Skeletal muscle satellite cell (primary cell): ENCODE data around the gene NLGN1.

ENCODE experiments used
- H3K27me3 ChIP-seq: 2 replicates; pipeline ENCODE4 v1.7.0; 2013; ENCODE audit warnings: low read length; ENCODE audit not compliant: control insufficient read depth, insufficient read depth
- H3K36me3 ChIP-seq: 2 replicates; pipeline ENCODE4 v1.7.0; 2013; ENCODE audit warnings: mild to moderate bottlenecking, control low read depth, low read length; ENCODE audit not compliant: insufficient read depth
- H3K4me1 ChIP-seq: 2 replicates; pipeline ENCODE4 v1.7.0; 2013; ENCODE audit warnings: low read length; ENCODE audit not compliant: control insufficient read depth, insufficient read depth
- H3K4me2 ChIP-seq: 2 replicates; pipeline ENCODE4 v1.7.0; 2013; ENCODE audit warnings: mild to moderate bottlenecking, low read length
- H3K4me3 ChIP-seq: 2 replicates; pipeline ENCODE4 v1.7.0; 2013; ENCODE audit warnings: low read length
- H3K9ac ChIP-seq: 2 replicates; pipeline ENCODE4 v1.7.0; 2013; ENCODE audit warnings: mild to moderate bottlenecking, low read depth, low read length, moderate library complexity
- H3K9me3 ChIP-seq: replicated peaks from 2 replicates; pipeline ENCODE4 v1.7.0; 2013; ENCODE audit warnings: mild to moderate bottlenecking, control low read depth, low read length

NLGN1 gene

GRCh38 chr3:173954647-173955046 lies 557.1 kb downstream of the NLGN1 start:
- Histone ChIP-seq H3K36me3 (no peaks in the 10 kb centered on the region), H3K4me3 (no peak overlapping the region), H3K4me2 (no peak overlapping the region), H3K9me3 (no peaks in the 10 kb centered on the region), H3K4me1 (no peaks in the 10 kb centered on the region), H3K9ac (no peak overlapping the region), H3K27me3 (no peaks in the 10 kb centered on the region)

GRCh38 chr3:173957646-173958045 lies 560.1 kb downstream of the NLGN1 start:
- H3K4me2 ChIP-seq, result no peak overlapping the region
- no peaks in the 10 kb centered on the region for H3K27me3 ChIP-seq
- no peaks in the 10 kb centered on the region for H3K9me3 ChIP-seq
- no peak overlapping the region for H3K4me3 ChIP-seq
- no peaks in the 10 kb centered on the region for H3K4me1 ChIP-seq
- H3K36me3 ChIP-seq, result no peaks in the 10 kb centered on the region
- no peak overlapping the region for H3K9ac ChIP-seq

- Histone ChIP-seq H3K9me3 (no peaks in the 10 kb centered on the region), H3K4me3 (no peak overlapping the region)
Measured at GRCh38 chr3:173958805-173959204, 561.3 kb downstream of the NLGN1 start.

GRCh38 chr3:173970281-173970680 lies 572.7 kb downstream of the NLGN1 start:
- Histone ChIP-seq H3K9me3 (no peaks in the 10 kb centered on the region), H3K4me2 (no peak overlapping the region), H3K36me3 (no peaks in the 10 kb centered on the region), H3K4me3 (no peak overlapping the region), H3K4me1 (no peaks in the 10 kb centered on the region), H3K27me3 (no peaks in the 10 kb centered on the region), H3K9ac (no peak overlapping the region)

More at GRCh38 chr3:173958805-173959204, 561.3 kb downstream of the NLGN1 start:
- Histone ChIP-seq H3K4me2 (no peak overlapping the region), H3K36me3 (no peaks in the 10 kb centered on the region), H3K27me3 (no peaks in the 10 kb centered on the region), H3K4me1 (no peaks in the 10 kb centered on the region), H3K9ac (no peak overlapping the region)

- Histone ChIP-seq H3K9ac (no peak overlapping the region), H3K4me2 (no peak overlapping the region), H3K4me3 (no peak overlapping the region), H3K36me3 (no peaks in the 10 kb centered on the region), H3K9me3 (no peaks in the 10 kb centered on the region), H3K4me1 (no peaks in the 10 kb centered on the region), H3K27me3 (no peaks in the 10 kb centered on the region)
Measured at GRCh38 chr3:173976281-173976680, 578.7 kb downstream of the NLGN1 start.

- Histone ChIP-seq H3K36me3 (no peaks in the 10 kb centered on the region), H3K4me3 (no peak overlapping the region), H3K27me3 (no peaks in the 10 kb centered on the region)
Measured at GRCh38 chr3:173977747-173978146, 580.2 kb downstream of the NLGN1 start.

GRCh38 chr3:173983343-173983742 lies 585.8 kb downstream of the NLGN1 start:
- Histone ChIP-seq H3K4me1 (no peaks in the 10 kb centered on the region), H3K9me3 (no peaks in the 10 kb centered on the region), H3K36me3 (no peaks in the 10 kb centered on the region)

More at GRCh38 chr3:173977747-173978146, 580.2 kb downstream of the NLGN1 start:
- H3K9ac ChIP-seq, result no peak overlapping the region
- no peaks in the 10 kb centered on the region for H3K9me3 ChIP-seq
- H3K4me1 ChIP-seq, result no peaks in the 10 kb centered on the region
- H3K4me2 ChIP-seq, result no peak overlapping the region

GRCh38 chr3:173986861-173987410 lies 589.4 kb downstream of the NLGN1 start:
- Histone ChIP-seq H3K4me3 (no peak overlapping the region), H3K9me3 (no peaks in the 10 kb centered on the region), H3K27me3 (no peaks in the 10 kb centered on the region), H3K4me2 (no peak overlapping the region), H3K9ac (no peak overlapping the region), H3K4me1 (no peaks in the 10 kb centered on the region), H3K36me3 (no peaks in the 10 kb centered on the region)

More at GRCh38 chr3:173983343-173983742, 585.8 kb downstream of the NLGN1 start:
- no peak overlapping the region for H3K4me3 ChIP-seq
- no peak overlapping the region for H3K4me2 ChIP-seq
- H3K9ac ChIP-seq, result no peak overlapping the region
- no peaks in the 10 kb centered on the region for H3K27me3 ChIP-seq

GRCh38 chr3:173988909-173989308 lies 591.4 kb downstream of the NLGN1 start:
- Histone ChIP-seq H3K27me3 (no peaks in the 10 kb centered on the region), H3K9me3 (no peaks in the 10 kb centered on the region), H3K4me1 (peaks cover 4% of the 10 kb centered on the region), H3K36me3 (no peaks in the 10 kb centered on the region), H3K9ac (no peak overlapping the region), H3K4me2 (no peak overlapping the region), H3K4me3 (no peak overlapping the region)

- Histone ChIP-seq H3K9ac (no peak overlapping the region), H3K4me1 (peaks cover 4% of the 10 kb centered on the region), H3K36me3 (no peaks in the 10 kb centered on the region), H3K27me3 (no peaks in the 10 kb centered on the region), H3K4me2 (no peak overlapping the region), H3K9me3 (no peaks in the 10 kb centered on the region), H3K4me3 (no peak overlapping the region)
Measured at GRCh38 chr3:173992416-173992815, 594.9 kb downstream of the NLGN1 start.

GRCh38 chr3:173993299-173993698 lies 595.8 kb downstream of the NLGN1 start:
- Histone ChIP-seq H3K36me3 (no peaks in the 10 kb centered on the region), H3K4me1 (peaks cover 4% of the 10 kb centered on the region), H3K9ac (no peak overlapping the region), H3K4me2 (no peak overlapping the region), H3K4me3 (no peak overlapping the region), H3K27me3 (no peaks in the 10 kb centered on the region), H3K9me3 (no peaks in the 10 kb centered on the region)

GRCh38 chr3:174000675-174001074 lies 603.1 kb downstream of the NLGN1 start:
- H3K36me3 ChIP-seq, result no peaks in the 10 kb centered on the region
- no peak overlapping the region for H3K4me2 ChIP-seq
- H3K9ac ChIP-seq, result no peak overlapping the region
- no peaks in the 10 kb centered on the region for H3K27me3 ChIP-seq
- no peaks in the 10 kb centered on the region for H3K9me3 ChIP-seq
- H3K4me3 ChIP-seq, result no peak overlapping the region
- no peaks in the 10 kb centered on the region for H3K4me1 ChIP-seq
